Islet precursor cell (in vitro differentiated cells): ENCODE data around the gene FNDC11.

Experiments
- DNase-seq: peaks from one replicate; pipeline ENCODE4 v3.0.0-alpha.2; 2018

FNDC11 gene

DNA sequence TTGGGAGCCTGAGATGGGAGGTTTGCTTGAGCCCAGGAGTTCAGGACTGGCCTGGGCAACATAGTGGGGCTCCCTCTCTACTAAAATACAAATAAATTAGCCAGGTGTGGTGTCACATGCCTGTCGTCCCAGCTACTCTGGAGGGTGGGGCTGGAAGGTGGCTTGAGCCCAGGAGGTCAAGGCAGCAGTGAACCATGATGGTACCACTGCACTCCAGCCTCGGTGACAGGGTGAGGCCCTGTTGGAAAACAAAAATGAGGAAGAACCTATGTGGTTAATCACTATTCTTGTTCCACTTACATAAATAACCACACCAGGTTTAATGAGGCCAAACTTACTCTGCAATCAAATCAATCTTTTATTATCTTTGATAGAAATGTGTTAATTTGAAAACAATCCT, 28.0 kb upstream of the FNDC11 start:
- DNase-seq: no peak

DNA sequence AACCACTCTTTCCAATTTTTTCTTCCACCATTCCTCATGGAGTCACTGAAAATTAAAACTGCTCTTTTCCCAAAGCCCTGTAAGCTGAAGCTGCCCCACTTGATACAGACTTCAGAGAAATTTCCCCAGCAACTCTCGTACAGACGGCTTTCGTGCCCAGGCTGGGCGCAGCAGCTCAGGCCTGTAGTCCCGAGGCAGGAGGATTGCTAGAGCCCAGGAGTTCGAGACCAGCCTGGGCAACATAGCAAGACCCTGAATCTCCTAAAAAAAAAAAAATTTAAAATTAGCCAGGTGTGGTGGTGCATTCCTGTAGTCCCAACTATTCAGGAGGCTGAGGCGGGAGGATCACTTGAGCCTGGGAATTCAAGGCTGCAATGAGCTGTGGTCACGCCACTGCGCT, 26.8 kb upstream of the FNDC11 start:
- no peak for DNase-seq

DNA sequence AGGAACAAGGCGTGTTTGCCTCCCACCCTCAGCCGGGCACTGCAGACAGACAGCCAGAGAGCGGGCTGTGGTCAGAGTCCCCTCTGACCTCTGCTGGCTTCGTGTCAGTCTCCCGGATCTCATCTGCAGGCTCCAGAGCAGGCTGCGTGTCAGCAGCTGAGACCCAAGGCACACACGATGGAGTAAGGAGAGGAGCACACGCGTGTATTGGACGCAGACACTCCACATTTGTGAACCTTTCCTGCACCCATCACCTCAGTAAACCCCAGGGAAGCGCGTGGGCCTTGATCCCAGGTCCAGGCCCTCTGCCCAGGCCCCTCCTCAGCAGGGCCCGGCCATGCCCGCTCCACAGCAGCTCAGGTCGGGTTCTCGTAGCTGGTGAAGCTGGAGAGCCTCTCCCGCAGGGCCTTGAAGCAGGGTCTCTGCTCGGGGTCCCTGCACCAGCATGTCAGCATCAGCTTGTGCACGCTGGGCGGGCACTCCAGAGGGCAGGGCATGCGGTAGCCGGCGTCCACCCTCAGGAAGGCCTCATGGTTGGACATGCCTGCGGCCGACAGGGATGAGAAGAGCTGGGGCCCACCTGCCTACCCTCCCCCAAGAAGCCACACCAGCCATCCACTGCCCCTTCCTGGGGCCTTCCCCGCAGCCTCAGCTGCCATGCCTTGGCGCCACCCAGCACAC, 24.6 kb upstream of the FNDC11 start:
- DNase-seq: peak; percentile 53

DNA sequence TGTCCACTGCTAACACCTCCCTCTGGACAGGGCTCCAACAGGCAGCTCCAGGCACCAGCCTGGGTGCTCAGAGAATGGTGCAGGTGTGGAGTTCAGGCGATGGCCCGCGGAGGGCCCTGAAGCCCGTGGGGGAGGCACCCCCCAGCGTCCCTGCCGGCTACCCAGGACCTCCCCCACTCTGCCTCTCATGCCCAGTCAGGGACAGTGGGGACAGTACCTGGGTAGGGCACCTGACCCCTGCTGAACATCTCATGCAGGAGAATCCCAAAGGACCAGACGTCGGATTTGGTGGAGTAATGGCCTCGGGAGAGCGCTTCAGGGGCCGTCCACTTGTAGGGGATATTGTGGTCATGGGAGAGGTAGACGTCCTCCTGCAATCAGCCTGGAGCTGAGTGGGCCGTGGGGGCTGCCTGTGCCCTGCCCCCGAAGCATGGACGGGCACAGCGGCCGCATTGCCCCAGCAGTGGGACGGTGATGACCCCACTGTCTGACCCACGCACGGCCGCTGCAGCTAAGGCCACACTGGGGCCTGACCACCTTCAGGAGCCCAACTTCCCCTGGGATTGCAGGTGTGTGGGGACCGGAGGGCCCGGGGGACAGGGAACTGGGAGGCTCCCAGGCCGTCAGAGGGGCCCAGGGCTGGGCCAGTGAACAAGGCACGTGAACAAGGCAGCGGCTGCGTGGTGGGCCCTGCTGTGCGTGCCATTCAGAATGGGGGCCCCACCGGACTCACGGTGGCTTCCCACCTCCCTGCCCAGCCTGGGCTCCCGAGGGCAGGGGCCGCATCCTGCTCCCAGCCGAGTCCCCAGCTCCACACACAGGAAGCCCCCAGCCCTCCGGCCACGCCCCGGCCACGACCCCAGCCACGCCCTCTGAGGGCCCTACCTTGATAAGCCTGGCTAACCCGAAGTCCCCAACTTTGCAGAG, 23.8 kb upstream of the FNDC11 start:
- DNase-seq: peak; percentile 47

DNA sequence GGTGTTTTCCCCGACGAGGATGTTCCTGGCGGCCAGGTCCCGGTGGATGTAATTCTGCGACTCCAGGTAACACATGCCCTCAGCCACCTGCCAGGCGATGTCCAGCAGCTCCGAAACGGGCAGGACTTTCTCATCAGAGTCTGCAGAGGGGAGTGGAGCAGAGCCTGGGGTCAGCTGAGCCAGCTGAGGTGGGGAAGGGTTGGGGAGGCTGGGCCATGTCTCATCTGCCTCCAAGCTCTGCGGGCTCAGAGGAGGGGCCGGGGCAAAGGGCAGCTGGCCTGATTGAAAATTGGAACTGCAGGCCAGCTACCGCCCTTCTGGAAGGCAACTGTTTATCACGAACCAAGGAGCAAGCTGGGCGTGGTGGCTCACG, 23.2 kb upstream of the FNDC11 start:
- DNase-seq: peak; percentile 37

DNA sequence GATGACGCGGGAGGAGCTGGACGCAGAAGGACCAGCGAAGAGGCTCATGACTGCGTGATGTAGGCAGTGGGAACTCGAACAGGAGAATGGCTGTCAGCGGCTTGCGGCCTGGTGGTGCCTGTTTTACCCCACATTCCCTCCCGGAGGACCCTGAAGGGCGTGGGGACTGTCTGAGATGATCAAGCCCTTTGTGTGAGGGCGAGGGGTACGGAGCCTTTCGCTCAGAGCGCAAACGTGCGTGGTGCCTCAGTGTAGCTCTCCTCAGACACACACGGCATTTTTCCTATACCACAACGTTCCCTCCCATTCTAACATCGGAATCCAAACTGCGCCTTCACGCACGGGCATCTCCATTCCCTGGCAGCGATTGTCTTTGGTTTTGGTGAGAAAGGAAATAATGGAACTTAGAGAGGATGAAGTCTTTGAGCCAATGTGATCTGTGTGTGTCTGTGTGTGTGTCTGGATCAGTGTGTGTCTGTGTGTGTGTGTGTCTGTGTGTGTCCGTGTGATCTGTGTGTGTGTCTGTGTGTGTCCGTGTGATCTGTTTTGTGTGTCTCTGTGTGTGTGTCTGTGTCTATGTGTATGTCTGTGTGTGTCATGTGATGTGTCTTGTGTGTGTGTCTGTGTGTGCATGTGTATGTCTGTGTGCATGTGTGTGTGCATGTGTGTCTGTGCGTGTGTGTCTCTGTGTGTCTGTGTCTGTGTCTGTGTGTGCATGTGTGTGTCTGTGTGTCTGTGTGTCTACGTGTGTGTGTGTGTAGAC, 22.1 kb upstream of the FNDC11 start:
- DNase-seq: peak; percentile 46

DNA sequence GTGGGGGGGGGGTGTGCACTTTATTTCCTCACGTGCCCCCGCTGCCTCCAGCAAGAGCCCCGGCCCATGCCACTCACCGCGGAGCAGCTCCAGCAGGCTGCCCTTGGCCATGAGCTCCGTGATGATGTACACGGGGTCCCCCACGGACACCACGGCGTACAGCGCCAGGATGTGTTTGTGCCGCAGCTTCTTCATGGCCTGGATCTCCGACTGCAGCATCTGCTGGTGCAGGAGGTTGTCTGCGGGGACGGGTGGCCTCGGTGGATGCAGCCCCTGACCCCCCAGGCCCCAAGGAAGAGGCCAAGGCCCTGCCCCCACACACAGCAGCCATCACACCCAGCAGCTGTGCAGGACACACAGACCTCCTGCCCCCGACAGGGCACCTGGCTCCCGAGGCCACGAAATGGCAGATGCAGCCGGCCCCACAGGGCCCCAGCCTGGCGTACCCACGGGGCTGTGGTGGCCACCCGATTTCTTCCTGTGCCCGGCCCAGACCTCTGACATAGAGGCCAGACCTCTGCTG, 21.4 kb upstream of the FNDC11 start:
- peak; percentile 51 for DNase-seq

DNA sequence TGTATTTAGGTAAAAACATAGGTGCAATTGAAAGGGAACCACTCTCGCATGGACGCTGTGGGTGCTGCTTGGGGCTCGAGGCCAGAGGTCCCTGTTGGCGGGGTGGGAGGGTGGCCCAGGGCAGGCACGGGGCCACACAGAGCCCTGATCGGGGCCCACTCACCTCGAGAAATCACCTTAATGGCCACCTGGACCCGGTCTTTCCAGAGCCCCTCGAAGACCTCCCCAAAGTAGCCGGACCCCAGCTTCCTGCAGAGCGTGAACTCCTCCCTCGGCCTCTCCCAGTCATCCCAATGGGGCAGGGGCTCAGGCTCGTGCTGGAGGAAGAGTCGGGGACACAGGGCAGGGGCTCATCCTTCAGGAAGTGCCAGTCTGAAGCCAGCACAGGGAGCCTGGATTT, 20.6 kb upstream of the FNDC11 start:
- DNase-seq: no peak

DNA sequence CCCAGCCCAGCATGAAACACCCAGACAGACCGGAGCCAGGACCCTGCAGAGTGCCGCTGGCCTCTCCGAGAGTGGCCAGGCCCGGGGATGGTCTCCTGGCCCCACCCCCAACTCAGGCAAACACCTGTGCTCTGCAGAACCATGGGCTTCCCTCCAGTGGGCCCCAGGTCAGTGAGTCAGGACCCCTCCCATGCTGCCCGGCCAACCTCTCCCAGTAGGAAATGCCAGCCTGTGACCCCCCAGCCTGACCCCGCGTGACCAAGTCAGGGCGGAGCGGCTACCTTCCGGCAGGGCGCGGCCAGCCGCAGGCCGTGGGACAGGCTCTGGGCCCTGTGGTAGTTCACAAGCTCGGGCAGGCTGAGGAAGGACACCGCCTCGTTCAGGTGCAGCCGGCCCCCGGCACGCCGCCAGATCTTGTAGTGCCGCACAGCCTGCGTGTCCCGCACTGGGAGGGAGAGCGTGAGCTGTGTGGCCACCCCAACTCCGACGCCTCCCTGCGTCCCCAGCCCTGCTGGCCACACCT, 20.0 kb upstream of the FNDC11 start:
- peak; percentile 54 for DNase-seq

DNA sequence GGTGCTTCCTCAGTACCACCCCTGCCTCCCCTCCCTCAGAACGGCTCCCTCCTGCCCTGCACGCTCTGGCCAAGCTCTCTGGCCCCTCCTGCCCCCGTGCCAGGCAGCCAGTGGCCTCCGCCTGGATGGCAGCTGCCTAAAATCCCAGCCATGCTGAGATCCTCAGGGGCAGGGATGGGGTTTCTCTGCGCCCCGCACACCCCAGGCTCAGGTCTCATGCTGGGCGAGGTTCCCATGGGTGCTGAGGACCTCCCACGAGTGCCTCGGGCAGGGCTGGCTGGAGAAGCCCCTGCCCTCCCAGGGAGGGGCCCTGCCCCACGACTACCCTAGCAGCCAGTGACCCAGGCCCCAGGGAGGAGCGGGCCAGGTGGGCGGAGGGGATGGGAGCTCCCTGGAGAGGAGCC, 19.5 kb upstream of the FNDC11 start:
- DNase-seq: peak; percentile 52

DNA sequence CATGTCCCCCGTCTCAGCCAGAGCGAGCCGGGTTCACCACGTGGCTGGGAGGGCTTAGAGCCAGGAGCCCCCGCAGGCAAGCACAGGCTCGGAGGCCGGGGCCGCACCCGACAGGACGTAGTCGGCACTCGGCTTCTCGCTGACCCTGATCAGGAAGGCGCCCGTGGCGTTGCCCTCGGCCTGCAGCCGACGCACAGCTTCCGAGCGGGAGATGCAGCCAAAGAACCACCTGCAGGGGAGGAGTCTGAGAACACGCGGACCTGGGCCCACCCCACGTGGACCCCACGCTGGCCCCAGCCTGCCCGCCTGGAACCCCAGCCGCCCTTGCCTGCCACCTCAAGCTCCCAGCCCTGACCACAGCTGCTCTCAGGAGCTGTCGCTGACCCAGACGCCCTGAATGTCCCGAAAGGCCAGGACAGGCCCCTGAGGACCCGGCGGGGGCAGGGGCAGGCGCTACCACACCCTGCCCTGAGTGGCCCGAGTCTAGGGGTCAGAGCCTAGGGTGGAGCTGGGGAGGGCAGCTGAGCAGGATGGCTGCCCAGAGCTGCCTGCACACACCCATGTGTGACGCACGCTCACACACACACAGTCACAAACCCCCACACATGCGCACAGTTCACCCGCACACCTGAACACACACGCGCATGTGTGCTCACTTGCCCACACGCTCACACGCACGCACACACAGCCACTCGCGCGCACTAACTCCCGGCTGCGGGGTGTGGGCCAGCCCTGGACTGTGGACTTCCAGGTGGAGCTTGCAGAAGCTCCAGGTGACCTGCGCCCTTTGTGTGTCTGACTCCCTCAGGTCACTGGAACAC, 18.9 kb upstream of the FNDC11 start:
- no peak for DNase-seq

DNA sequence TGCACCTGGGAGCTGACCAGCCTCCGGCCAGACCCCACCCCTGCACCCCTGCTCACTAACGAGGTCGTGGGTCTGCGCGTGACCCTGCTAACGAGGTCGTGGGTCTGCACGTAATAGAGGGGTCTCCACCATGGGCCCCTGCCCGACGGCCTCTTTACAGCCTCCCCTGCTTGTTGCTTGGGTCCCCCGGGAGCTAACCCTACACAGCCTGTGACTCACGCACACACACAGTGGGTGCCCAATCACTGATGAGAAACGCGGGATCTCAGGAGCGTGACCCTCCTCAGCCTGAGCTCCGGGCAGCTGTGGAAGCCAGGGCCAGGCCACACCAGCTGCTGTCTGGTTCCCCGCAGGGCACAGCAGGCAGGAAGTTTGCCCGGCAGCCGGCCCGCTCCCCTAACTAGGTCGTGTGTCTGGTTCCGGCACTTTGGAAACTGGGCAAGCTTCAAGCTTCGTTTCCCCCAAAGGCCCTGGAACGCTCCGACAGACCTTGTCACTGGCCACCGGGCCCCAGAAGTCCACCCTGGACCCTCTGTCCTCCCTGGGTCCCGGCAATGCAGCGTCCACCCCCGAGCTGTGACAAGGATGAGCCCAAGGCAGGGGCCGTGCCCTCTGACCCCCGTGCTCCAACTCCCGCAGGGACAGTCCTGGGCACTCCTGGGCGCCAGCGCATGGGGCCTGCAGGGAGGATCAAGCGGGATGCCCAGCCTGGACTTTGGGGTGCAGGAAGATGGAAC, 17.6 kb upstream of the FNDC11 start:
- no peak for DNase-seq

DNA sequence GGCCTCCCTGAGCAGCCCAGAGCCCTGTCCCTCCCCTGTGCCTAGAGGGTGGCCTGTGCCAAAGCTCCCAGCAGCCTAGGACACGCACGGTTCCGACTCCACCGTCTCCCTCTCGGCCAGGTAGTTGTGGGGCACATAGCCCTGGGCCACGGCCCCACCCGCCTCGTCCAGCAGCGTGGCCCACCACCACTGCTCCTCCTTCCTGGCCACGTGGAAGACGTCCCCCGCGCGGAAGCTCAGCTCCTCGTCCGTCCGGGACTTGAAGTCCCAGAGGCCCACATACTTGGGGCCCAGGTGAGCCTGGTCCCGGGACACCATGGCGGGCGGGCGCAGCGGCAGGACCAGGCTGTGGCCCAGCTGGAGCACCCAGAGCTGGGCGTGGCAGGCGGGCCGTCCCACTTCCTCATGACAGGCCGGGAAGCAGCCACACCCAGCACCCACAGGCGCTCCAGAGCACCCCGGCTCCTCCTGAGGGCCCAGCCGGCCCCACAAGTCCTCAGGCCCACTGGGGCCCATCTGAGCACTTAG, 16.9 kb upstream of the FNDC11 start, which contains the start of gene PTK6:
Gene PTK6, minus strand, starts transcription at position 380 of the 528 bp plus-strand sequence. Its CDS starts 62 bp downstream, at position 318.
- DNase-seq: no peak

DNA sequence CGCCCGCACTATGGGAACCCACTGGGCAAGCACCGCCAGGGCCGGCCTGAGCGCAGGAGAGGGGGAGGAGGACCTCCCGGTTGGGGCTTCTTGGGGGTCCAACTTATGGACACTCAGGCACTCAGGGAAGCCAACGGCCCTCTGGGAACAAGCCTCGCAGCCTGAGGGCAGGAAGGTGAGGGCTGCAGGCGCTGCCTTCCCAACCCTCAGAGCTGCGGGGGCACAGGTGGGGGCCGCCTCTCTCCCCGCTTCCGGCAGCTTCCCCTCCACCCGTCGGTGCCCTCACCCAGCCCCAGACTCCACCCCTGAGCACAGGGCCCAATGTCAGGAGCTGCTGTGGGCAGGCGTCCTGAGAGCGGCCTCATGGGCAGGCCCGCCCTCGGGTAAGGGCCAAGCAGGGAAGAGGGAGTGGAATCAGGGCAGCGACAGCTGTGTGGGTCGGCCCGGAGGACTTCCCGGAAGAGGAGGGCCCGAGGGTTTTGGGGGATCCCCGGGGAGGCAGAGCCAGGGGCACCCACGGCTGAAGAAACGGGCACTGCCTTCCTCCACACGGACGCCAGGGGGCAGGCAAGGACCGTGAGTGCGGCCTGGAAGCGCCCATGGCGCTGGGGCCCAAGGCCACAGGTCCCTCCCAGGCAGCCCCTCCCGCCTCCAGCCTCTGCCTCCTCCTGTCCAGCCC, 16.3 kb upstream of the FNDC11 start:
- peak; percentile 93 for DNase-seq

DNA sequence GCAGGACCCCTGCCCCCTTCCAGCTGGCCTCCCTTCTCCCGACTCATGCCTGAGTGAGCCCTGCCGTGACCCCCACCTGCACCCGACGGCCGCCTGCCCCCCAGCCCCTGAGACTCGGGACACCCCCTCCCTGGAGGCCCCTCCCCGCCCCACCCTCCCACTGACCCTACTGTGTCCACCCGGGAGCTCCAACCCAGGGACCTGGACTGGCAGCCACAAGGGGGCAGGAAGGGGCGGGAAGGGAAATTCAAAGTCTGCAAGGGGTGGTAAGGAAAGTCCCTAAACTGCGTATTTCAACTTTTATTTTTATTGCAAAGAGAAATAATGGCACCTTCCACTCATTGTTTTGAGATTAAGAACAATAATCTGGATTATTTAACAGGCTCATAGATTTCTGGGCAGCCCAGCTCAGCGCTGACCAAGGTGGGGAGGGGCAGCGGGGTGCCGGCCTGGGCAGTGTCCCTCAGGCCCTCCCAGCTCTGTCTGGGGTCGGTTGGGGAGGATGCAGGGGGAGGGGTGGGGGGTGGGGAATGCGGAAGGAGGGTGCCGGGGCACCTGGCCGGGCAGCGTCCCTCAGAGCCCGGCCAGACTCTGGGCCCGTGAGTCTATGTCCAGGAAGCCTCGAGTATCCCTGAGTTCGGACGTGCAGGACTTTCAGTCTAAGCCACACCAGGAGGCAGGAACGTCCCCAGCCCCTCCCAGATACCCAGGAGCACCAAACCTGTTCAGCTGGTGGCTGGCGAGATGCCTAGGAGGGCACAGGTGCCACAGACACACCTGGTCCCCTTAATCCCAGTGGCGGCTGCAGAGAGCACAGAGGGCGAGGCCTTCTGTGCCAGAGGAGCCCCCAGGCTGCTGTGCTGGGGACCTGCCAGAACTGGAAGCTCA, 15.5 kb upstream of the FNDC11 start:
- DNase-seq: no peak

DNA sequence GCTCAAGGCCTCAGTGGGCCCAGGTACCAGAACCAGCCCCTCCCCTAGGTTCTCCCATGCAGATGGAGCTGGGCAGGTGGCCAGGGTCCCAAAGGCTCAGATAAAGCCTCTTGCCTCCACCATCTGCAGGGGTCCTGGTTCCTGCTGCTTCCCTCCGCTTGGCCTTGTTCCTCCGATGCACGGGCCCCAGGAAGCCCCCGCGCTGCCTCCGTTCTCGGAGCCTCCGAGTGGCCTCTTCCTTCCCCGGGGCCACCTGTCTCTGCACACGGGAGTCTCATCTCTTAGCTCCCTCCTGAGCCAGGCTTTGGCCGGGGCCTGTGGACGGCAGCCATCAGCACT, 14.9 kb upstream of the FNDC11 start:
- DNase-seq: no peak

DNA sequence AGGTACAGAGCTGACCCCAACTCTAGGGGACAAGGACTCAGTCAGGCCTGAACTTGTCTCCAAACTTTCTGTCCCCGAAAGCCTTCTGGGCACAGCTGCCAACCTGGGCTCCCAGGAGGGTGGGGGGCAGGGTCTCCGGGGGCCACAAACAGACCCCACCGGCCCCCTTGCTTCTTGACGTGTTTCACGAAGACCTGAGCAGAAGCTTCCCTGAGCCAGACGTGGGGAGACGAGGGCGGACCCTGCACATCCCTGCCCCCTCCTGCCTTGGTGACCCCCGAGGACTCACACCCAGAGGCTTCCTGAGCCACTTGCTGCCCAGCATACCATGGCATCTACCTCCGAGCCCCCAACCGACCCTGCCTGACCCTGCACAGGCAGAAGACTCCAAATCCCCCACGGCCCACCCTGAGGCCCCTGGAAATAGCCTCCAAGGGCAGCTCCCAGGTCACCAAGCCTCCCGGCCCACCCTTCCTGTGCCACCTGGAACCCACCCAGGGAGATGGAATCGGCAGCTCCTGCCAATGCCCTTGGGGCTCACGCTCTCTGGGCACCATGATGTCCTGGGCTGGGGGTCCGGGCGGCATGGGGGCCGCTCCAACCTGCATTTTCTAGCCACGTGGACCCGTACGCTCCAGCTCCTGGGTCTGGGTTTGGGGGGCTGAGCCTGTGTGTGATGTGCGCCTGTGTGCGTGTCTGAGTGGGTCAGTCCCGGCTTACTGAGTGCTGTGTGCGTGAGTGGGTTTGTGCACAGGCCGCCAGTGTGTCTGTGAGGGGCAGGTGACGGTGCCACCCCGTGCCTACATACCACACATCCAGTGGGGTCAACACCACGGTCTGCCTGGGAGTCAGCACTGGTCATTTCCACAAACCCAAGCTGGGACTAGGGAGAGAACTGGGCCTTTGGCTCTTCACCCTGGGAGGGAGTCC, 14.3 kb upstream of the FNDC11 start:
- DNase-seq: no peak
